ENCODE results near the gene CRADD.
"Not testable (repeated sequence)": the region's sequence is repeated elsewhere in the genome, so short reads cannot be mapped to it uniquely, and the experiment has no call there.

Gene CRADD

GRCh38 chr12:93924367-93924766 is 247.2 kb downstream of the CRADD start:
- no peak for DNase-seq

DNA sequence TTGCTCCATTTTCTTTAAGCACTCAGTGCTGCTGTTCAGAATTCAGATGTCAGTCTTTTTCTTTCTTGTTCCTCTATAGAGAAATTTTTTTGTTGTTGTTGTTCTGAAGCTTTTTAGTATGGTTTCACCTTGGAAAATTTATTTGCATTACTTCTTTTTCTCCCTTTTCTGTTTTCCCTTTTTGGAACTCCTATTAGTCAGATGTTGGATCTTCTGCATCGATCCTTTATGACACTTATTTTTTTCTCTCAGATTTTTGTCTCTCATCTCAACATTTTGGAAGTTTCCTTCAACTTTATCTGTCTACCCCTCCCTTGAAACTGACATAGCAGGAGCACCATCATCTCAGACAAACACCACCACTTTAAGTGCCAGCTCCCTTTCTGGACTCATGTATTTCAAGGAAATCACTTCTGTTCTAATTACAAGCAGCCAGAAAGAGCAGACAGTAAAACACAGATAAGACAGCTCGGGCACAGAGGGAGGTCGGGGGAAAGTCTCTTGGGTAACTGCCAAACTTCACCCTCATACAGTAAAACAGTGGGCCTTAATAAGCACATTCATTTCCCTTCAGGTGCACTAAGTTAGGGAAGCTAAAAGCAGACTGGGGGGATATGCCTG is 248.5 kb downstream of the CRADD start:
- no peak for DNase-seq

DNA sequence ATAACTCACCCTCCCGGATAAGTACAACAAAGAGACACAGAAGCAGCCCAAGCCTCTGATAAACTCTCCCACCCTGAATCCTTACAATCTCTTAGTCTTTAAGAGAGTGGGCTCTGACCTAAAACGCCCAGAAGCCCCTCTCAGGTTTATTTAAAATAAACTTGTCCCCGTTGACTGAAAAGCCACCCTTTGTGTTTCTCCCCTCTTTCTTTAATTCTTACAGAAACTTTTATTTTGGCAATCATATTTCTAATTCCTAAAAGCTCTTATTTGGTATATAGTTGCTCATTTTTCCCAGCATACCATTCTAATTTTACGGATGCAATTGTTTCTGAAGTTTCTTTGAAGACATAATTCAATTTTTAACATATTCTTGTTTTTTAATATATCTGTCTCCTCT is 249.1 kb downstream of the CRADD start:
- no peak for DNase-seq

DNA sequence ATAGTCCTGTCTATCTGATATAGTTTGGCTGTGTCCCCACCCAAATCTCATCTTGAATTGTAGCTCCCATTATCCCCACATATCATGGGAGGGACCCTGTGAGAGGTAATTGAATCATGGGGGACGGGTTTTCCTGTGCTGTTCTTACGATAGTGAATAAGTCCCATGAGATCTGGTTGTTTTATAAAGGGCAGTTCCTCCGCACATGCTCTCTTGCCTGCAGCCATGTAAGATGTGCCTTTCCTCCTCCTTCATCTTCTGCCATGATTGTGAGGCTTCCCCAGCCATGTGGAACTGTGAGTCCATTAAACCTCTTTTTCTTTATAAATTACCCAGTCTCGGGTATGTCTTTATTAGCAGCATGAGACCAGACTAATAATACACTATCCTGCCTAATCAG is 251.9 kb downstream of the CRADD start:
- not testable (repeated sequence) for DNase-seq

- DNase-seq, result no peak
Observed at GRCh38 chr12:93937812-93938211, 260.6 kb downstream of the CRADD start.

DNA sequence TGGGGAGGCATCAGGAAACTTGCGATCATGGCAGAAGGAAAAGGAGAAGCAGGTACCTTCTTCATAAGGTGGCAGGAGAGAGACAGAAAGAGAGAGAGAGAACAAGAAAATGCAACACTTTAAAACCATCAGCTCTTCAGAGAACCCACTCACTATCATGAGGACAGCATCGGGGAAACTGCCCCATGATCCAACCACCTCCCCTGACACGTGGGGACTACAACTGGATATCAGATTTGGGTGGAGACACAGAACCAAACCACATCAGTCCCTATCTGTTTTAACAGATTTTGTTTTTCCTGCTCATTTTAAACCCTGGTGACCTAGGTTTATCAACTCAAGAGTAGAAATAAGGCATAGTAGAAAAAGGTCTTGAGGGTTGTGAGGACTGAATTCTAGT is 261.1 kb downstream of the CRADD start:
- DNase-seq, result no peak

GRCh38 chr12:93938931-93939330 is 261.8 kb downstream of the CRADD start:
- DNase-seq, result no peak

- no peak for DNase-seq
Observed at GRCh38 chr12:93939641-93940325, 262.6 kb downstream of the CRADD start.

- no peak for DNase-seq
Observed at GRCh38 chr12:93943780-93944179, 266.6 kb downstream of the CRADD start.

DNA sequence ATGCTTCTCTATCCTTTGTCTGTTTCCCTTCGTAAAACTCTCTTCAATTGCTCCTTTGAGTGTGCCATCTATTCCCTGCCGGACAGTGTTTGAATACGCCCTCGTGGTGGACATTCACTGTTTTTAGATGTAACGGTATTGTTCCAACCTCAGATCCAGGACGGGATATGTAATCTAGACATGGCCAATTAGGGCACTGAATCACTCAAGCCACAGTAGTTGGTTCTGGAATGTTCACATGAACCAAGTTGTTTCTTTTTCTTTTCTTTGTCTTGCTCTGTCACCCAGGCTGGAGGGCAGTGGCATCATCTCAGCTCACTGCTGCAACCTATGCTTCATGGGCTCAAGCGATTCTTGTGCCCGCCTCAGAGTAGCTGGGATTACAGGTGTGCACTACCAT is 267.0 kb downstream of the CRADD start:
- no peak for DNase-seq
